H9 (cell line): ENCODE data around the gene SPPL3. TPM values are rescaled to one million over a fixed set of nuclear protein-coding genes. Genes with fewer than 3 reads are reported as not detected.

Experiments used
- DNase-seq: peaks from one replicate; pipeline ENCODE4 v3.0.0-alpha.2; 2017
- H2AFZ ChIP-seq: one replicate; pipeline ENCODE4 v1.6.1; 2013; ENCODE audit warnings: mild to moderate bottlenecking, low read length, control low read depth, moderate library complexity
- H2AK5ac ChIP-seq: 2 replicates; pipeline ENCODE4 v1.6.1; 2013; ENCODE audit warnings: low read length, control low read depth, mixed read lengths; ENCODE audit not compliant: insufficient read length
- H2BK120ac ChIP-seq: one replicate; pipeline ENCODE4 v1.6.1; 2013; ENCODE audit warnings: low read depth, mild to moderate bottlenecking, low read length, control low read depth, inconsistent platforms; ENCODE audit not compliant: poor library complexity, severe bottlenecking
- H2BK12ac ChIP-seq: 2 replicates; pipeline ENCODE4 v1.6.1; 2013; ENCODE audit warnings: low read length, control low read depth, mixed read lengths, low read depth; ENCODE audit not compliant: insufficient read length
- H2BK15ac ChIP-seq: 2 replicates; pipeline ENCODE4 v1.6.1; 2013; ENCODE audit warnings: low read depth, low read length, control low read depth
- H2BK20ac ChIP-seq: one replicate; pipeline ENCODE4 v1.6.1; 2013; ENCODE audit warnings: low read depth, mild to moderate bottlenecking, low read length, control low read depth, inconsistent platforms; ENCODE audit not compliant: poor library complexity, severe bottlenecking
- H2BK5ac ChIP-seq: 2 replicates; pipeline ENCODE4 v1.6.1; 2013; ENCODE audit warnings: low read length, control low read depth, mixed read lengths; ENCODE audit not compliant: insufficient read length
- H3K14ac ChIP-seq: 2 replicates; pipeline ENCODE4 v1.6.1; 2013; ENCODE audit warnings: low read length, control low read depth; ENCODE audit not compliant: insufficient read depth
- H3K18ac ChIP-seq: 2 replicates; pipeline ENCODE4 v1.6.1; 2013; ENCODE audit warnings: low read depth, mild to moderate bottlenecking, mixed read lengths, low read length, control low read depth; ENCODE audit not compliant: insufficient read length
- H3K23ac ChIP-seq: 2 replicates; pipeline ENCODE4 v1.6.1; 2013; ENCODE audit warnings: low read length, control low read depth, mixed read lengths, low read depth; ENCODE audit not compliant: insufficient read length
- H3K23me2 ChIP-seq: 2 replicates; pipeline ENCODE4 v1.6.1; 2013; ENCODE audit warnings: low read depth, mild to moderate bottlenecking, mixed read lengths, low read length, control low read depth; ENCODE audit not compliant: insufficient read length, poor library complexity, severe bottlenecking
- H3K27ac ChIP-seq: 2 replicates; pipeline ENCODE4 v1.5.1; 2013; ENCODE audit warnings: low read length, control low read depth, mixed read lengths, low read depth; ENCODE audit not compliant: insufficient read length
- H3K27me3 ChIP-seq: 2 replicates; pipeline ENCODE4 v1.6.1; 2013; ENCODE audit warnings: low read length, control low read depth, inconsistent platforms; ENCODE audit not compliant: insufficient read depth
- H3K4ac ChIP-seq: 2 replicates; pipeline ENCODE4 v1.6.1; 2013; ENCODE audit warnings: low read depth, mild to moderate bottlenecking, control low read depth, inconsistent platforms, low read length, moderate library complexity
- H3K4me1 ChIP-seq: 2 replicates; pipeline ENCODE4 v1.6.1; 2013; ENCODE audit warnings: low read length, control low read depth, inconsistent platforms; ENCODE audit not compliant: insufficient read depth
- H3K4me2 ChIP-seq: 2 replicates; pipeline ENCODE4 v1.6.1; 2013; ENCODE audit warnings: low read length, control low read depth, mixed read lengths; ENCODE audit not compliant: insufficient read length, insufficient read depth
- H3K56ac ChIP-seq: 2 replicates; pipeline ENCODE4 v1.6.1; 2013; ENCODE audit warnings: low read depth, mild to moderate bottlenecking, mixed read lengths, low read length, control low read depth; ENCODE audit not compliant: insufficient read length
- H3K79me1 ChIP-seq: 2 replicates; pipeline ENCODE4 v1.6.1; 2013; ENCODE audit warnings: low read depth, mild to moderate bottlenecking, moderate library complexity, low read length, control low read depth, inconsistent platforms; ENCODE audit not compliant: insufficient read depth, poor library complexity, severe bottlenecking
- H3K79me2 ChIP-seq: 2 replicates; pipeline ENCODE4 v1.6.1; 2013; ENCODE audit warnings: low read length, control low read depth, inconsistent platforms; ENCODE audit not compliant: insufficient read depth
- H3K9ac ChIP-seq: 2 replicates; pipeline ENCODE4 v1.6.1; 2013; ENCODE audit warnings: low read length, control low read depth, mixed read lengths; ENCODE audit not compliant: insufficient read length; ENCODE audit errors: extremely low read depth
- H3K9me3 ChIP-seq: one replicate; pipeline ENCODE4 v1.6.1; 2013; ENCODE audit warnings: low read depth, low read length, inconsistent platforms; ENCODE audit not compliant: control insufficient read depth
- H3T11ph ChIP-seq: one replicate; pipeline ENCODE4 v1.6.1; 2013; ENCODE audit warnings: mild to moderate bottlenecking, low read length, control low read depth, inconsistent platforms
- H4K20me1 ChIP-seq: one replicate; pipeline ENCODE4 v1.6.1; 2013; ENCODE audit not compliant: control insufficient read depth, insufficient read length, insufficient read depth
- H4K5ac ChIP-seq: 2 replicates; pipeline ENCODE4 v1.6.1; 2013; ENCODE audit warnings: low read depth, mild to moderate bottlenecking, mixed read lengths, low read length, control low read depth; ENCODE audit not compliant: insufficient read length
- H4K8ac ChIP-seq: replicated peaks from 2 replicates; pipeline ENCODE4 v1.6.1; 2013; ENCODE audit warnings: low read length, control low read depth, mixed read lengths, low read depth; ENCODE audit not compliant: insufficient read length
- H4K91ac ChIP-seq: 2 replicates; pipeline ENCODE4 v1.6.1; 2013; ENCODE audit warnings: low read depth, mild to moderate bottlenecking, moderate library complexity, mixed read lengths, low read length, control low read depth; ENCODE audit not compliant: insufficient read length
- H3K27ac Mint-ChIP-seq, 3 experiments: 2 replicates in 2 of 3; 3 replicates in 1 of 3; pipeline ENCODE4 v1.8.0; 2020 to 2021; ENCODE audit warnings: mixed read lengths in 3 of 3, mild to moderate bottlenecking in 1 of 3, moderate library complexity in 1 of 3
- H3K27me3 Mint-ChIP-seq: 2 replicates; pipeline ENCODE4 v1.8.0; 2021; ENCODE audit warnings: low read depth, mild to moderate bottlenecking, moderate library complexity, mixed read lengths
- H3K36me3 Mint-ChIP-seq, 3 experiments: 2 replicates in 2 of 3; 3 replicates in 1 of 3; pipeline ENCODE4 v1.8.0; 2020 to 2021; ENCODE audit warnings: low read depth in 3 of 3, mixed read lengths in 3 of 3; ENCODE audit not compliant: insufficient read depth in 1 of 3
- H3K4me1 Mint-ChIP-seq, 2 experiments: 2 replicates each; pipeline ENCODE4 v1.8.0; 2020; ENCODE audit warnings: mixed read lengths in 2 of 2
- H3K4me3 Mint-ChIP-seq, 2 experiments: 2 replicates in 1 of 2; 3 replicates in 1 of 2; pipeline ENCODE4 v1.8.0; 2020 to 2021; ENCODE audit warnings: mild to moderate bottlenecking in 2 of 2, mixed read lengths in 2 of 2, moderate library complexity in 1 of 2
- H3K9me3 Mint-ChIP-seq, 2 experiments: 2 replicates in 1 of 2; 3 replicates in 1 of 2; pipeline ENCODE4 v1.8.0; 2020; ENCODE audit warnings: mild to moderate bottlenecking in 2 of 2, mixed read lengths in 2 of 2, moderate library complexity in 1 of 2
- WGBS: extraction: QIAGEN DNeasy Blood & Tissue Kit; methylation state at CpG from one replicate; pipeline ENCODE4 v1.1.7; 2013; ENCODE audit warnings: missing lambda C conversion rate, low lambda C conversion rate, mixed read lengths; ENCODE audit not compliant: insufficient read length; ENCODE audit errors: extremely low coverage; 5-methylcytosine and 5-hydroxymethylcytosine counted together
- total RNA-seq: library from RNA; stranded (reverse); gene quantifications from 2 replicates; pipeline ENCODE4 v1.2.1, GENCODE V29; 2021
- TF ChIP-seq, protein P1 (sequence below): fragments of 200-600 bp; sonication (generic); conservative IDR thresholded peaks from 3 replicates; pipeline ENCODE4 v1.8.0; 2021; ENCODE audit warnings: antibody characterized with exemption, mild to moderate bottlenecking

The SPPL3 gene
- total RNA-seq, 1 experiment from 2014 or later: 46.3 TPM

- Histone ChIP-seq H2BK12ac (no peak overlapping the region), H3K27ac (no peak overlapping the region), H3K23ac (no peak overlapping the region), H3K23me2 (no peaks in the 10 kb centered on the region), H3K14ac (no peak overlapping the region; the same call in 1 of the 2 replicates), H2BK15ac (no peak overlapping the region), H2AFZ (no peak overlapping the region), H4K8ac (no peak overlapping the region), H3K56ac (no peak overlapping the region), H2BK120ac (no peak overlapping the region), H3K79me1 (no peaks in the 10 kb centered on the region), H3K27me3 (no peaks in the 10 kb centered on the region), H2BK20ac (no peak overlapping the region), H3K4me2 (no peak overlapping the region), H4K91ac (no peak overlapping the region), H3K9me3 (no peaks in the 10 kb centered on the region), H4K20me1 (no peaks in the 10 kb centered on the region), H2BK5ac (no peak overlapping the region), H3T11ph (no peak overlapping the region), H2AK5ac (no peak overlapping the region), H3K9ac (no peak overlapping the region), H3K4me1 (no peaks in the 10 kb centered on the region), H3K18ac (no peak overlapping the region), H4K5ac (no peak overlapping the region), H3K4ac (no peak overlapping the region), H3K79me2 (no peaks in the 10 kb centered on the region)
- no peak overlapping the region for H3K4me3 Mint-ChIP-seq
- H3K4me1 Mint-ChIP-seq: no peaks in the 10 kb centered on the region
- no CpG with 5 or more reads among the region's 15 CpGs for WGBS
- H3K27ac Mint-ChIP-seq: no peak overlapping the region
- DNase-seq: no peak
- no peaks in the 10 kb centered on the region for H3K36me3 Mint-ChIP-seq
- no peaks in the 10 kb centered on the region for H3K9me3 Mint-ChIP-seq
- H3K27me3 Mint-ChIP-seq: no peaks in the 10 kb centered on the region
- TF ChIP-seq, protein P1, sequence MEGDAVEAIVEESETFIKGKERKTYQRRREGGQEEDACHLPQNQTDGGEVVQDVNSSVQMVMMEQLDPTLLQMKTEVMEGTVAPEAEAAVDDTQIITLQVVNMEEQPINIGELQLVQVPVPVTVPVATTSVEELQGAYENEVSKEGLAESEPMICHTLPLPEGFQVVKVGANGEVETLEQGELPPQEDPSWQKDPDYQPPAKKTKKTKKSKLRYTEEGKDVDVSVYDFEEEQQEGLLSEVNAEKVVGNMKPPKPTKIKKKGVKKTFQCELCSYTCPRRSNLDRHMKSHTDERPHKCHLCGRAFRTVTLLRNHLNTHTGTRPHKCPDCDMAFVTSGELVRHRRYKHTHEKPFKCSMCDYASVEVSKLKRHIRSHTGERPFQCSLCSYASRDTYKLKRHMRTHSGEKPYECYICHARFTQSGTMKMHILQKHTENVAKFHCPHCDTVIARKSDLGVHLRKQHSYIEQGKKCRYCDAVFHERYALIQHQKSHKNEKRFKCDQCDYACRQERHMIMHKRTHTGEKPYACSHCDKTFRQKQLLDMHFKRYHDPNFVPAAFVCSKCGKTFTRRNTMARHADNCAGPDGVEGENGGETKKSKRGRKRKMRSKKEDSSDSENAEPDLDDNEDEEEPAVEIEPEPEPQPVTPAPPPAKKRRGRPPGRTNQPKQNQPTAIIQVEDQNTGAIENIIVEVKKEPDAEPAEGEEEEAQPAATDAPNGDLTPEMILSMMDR: no peak
Observed at GRCh38 chr12:120744922-120745493, 159.2 kb downstream of the SPPL3 start.
